Measurements from ENCODE around the gene MYH11. TPM values are rescaled to one million over a fixed set of nuclear protein-coding genes. Genes with fewer than 3 reads are reported as not detected.

The MYH11 gene
- total RNA-seq, 2 donors from 2014 or later = 0.09 to 0.29 TPM

- Histone ChIP-seq H3K27me3 (ENCODE audit: control insufficient read depth, insufficient read depth, low read length, poor library complexity, severe bottlenecking) (no peaks in the 10 kb centered on the region), H3K9ac (ENCODE audit: extremely low read depth, low read length, poor library complexity, severe bottlenecking) (no peak overlapping the region), H3K4me1 (ENCODE audit: control insufficient read depth, insufficient read depth, low read length) (no peaks in the 10 kb centered on the region), H3K36me3 (ENCODE audit: control insufficient read depth, insufficient read depth, low read length) (peaks cover 59% of the 10 kb centered on the region), H3K4me3 (ENCODE audit: low read length) (no peak overlapping the region), H3K27ac (ENCODE audit: low read depth, low read length) (no peak overlapping the region), H3K9me3 (ENCODE audit: control insufficient read depth, low read length) (no peaks in the 10 kb centered on the region)
- DNase-seq = no peak
- 91 to 100% methylated on average over 1 of the region's 1 CpG for WGBS, 2 experiments (ENCODE audit: insufficient coverage in 1 of 2, insufficient read length in 1 of 2)
- H3K27ac Mint-ChIP-seq = no peak overlapping the region
- TF ChIP-seq CTCF (conservative IDR thresholded peaks at IDR 0.05) = no peak
- H3K4me3 Mint-ChIP-seq = no peak overlapping the region
- H3K36me3 Mint-ChIP-seq (ENCODE audit: low read depth) = peaks cover 46% of the 10 kb centered on the region
- no peaks in the 10 kb centered on the region for H3K27me3 Mint-ChIP-seq (ENCODE audit: insufficient read depth)
- no peaks in the 10 kb centered on the region for H3K4me1 Mint-ChIP-seq
- H3K9me3 Mint-ChIP-seq = no peaks in the 10 kb centered on the region
Observed at GRCh38 chr16:15873737-15874136, 16.9 kb upstream of the MYH11 start.

- H3K36me3 ChIP-seq (ENCODE audit: control insufficient read depth, insufficient read depth, low read length) = peaks cover 63% of the 10 kb centered on the region
- H3K27me3 ChIP-seq (ENCODE audit: control insufficient read depth, insufficient read depth, low read length, poor library complexity, severe bottlenecking) = no peaks in the 10 kb centered on the region
- H3K9me3 Mint-ChIP-seq = no peaks in the 10 kb centered on the region
- TF ChIP-seq CTCF (conservative IDR thresholded peaks at IDR 0.05) = no peak
- no peaks in the 10 kb centered on the region for H3K9me3 ChIP-seq (ENCODE audit: control insufficient read depth, low read length)
- H3K9ac ChIP-seq (ENCODE audit: extremely low read depth, low read length, poor library complexity, severe bottlenecking) = no peak overlapping the region
- WGBS, 2 experiments (ENCODE audit: insufficient coverage in 1 of 2, insufficient read length in 1 of 2) = 83 to 96% methylated on average over 1 to 2 of the region's 2 CpGs
- peaks cover 46% of the 10 kb centered on the region for H3K36me3 Mint-ChIP-seq (ENCODE audit: low read depth)
- no peak overlapping the region for H3K27ac ChIP-seq (ENCODE audit: low read depth, low read length)
- H3K4me1 ChIP-seq (ENCODE audit: control insufficient read depth, insufficient read depth, low read length) = no peaks in the 10 kb centered on the region
- no peak for DNase-seq
- no peak overlapping the region for H3K4me3 Mint-ChIP-seq
- no peak overlapping the region for H3K27ac Mint-ChIP-seq
- H3K27me3 Mint-ChIP-seq (ENCODE audit: insufficient read depth) = no peaks in the 10 kb centered on the region
- H3K4me3 ChIP-seq (ENCODE audit: low read length) = no peak overlapping the region
- H3K4me1 Mint-ChIP-seq = no peaks in the 10 kb centered on the region
Observed at GRCh38 chr16:15873301-15873700, 16.5 kb upstream of the MYH11 start.

GRCh38 chr16:15870011-15870410, 13.2 kb upstream of the MYH11 start:
- H3K9ac ChIP-seq (ENCODE audit: extremely low read depth, low read length, poor library complexity, severe bottlenecking) = no peak overlapping the region
- TF ChIP-seq CTCF (conservative IDR thresholded peaks at IDR 0.05) = no peak
- Mint-ChIP-seq H3K4me1 (no peaks in the 10 kb centered on the region), H3K9me3 (no peaks in the 10 kb centered on the region), H3K27ac (no peak overlapping the region), H3K4me3 (no peak overlapping the region), H3K27me3 (ENCODE audit: insufficient read depth) (no peaks in the 10 kb centered on the region), H3K36me3 (ENCODE audit: low read depth) (peaks cover 37% of the 10 kb centered on the region)
- no peak overlapping the region for H3K4me3 ChIP-seq (ENCODE audit: low read length)
- no peak overlapping the region for H3K27ac ChIP-seq (ENCODE audit: low read depth, low read length)
- 80 to 84% methylated on average over 2 to 5 of the region's 5 CpGs for WGBS, 2 experiments (ENCODE audit: insufficient coverage in 1 of 2, insufficient read length in 1 of 2)
- no peak for DNase-seq
- no peaks in the 10 kb centered on the region for H3K4me1 ChIP-seq (ENCODE audit: control insufficient read depth, insufficient read depth, low read length)
- H3K27me3 ChIP-seq (ENCODE audit: control insufficient read depth, insufficient read depth, low read length, poor library complexity, severe bottlenecking) = no peaks in the 10 kb centered on the region
- peaks cover 78% of the 10 kb centered on the region for H3K36me3 ChIP-seq (ENCODE audit: control insufficient read depth, insufficient read depth, low read length)
- H3K9me3 ChIP-seq (ENCODE audit: control insufficient read depth, low read length) = no peaks in the 10 kb centered on the region
